Choroid plexus epithelial cell (primary cell): ENCODE data around the gene ZFYVE28.

Source experiments
- DNase-seq: peaks from one replicate; pipeline ENCODE4 v3.0.0-alpha.2; 2010; ENCODE audit warnings: low read depth
- H3K4me3 ChIP-seq: 2 replicates; pipeline ENCODE4 v1.5.1; 2011; ENCODE audit warnings: low read depth, mild to moderate bottlenecking, control low read depth, low read length, moderate library complexity
- CTCF ChIP-seq: conservative IDR thresholded peaks from 2 replicates; pipeline ENCODE4 v1.5.1; 2011; ENCODE audit warnings: low read depth, mild to moderate bottlenecking, control low read depth, inconsistent platforms, low read length, moderate library complexity

ZFYVE28 gene

GRCh38 chr4:2354760-2355159, 63.7 kb downstream of the ZFYVE28 start:
- DNase-seq = no peak
- TF ChIP-seq CTCF = no peak
- no peak overlapping the region for H3K4me3 ChIP-seq

- peak; percentile 71 for TF ChIP-seq CTCF
- H3K4me3 ChIP-seq = no peak overlapping the region
- DNase-seq = peak; percentile 31
Observed at GRCh38 chr4:2354118-2354517, 64.3 kb downstream of the ZFYVE28 start.

GRCh38 chr4:2353222-2354107, 65.0 kb downstream of the ZFYVE28 start:
- no peak for DNase-seq
- H3K4me3 ChIP-seq = no peak overlapping the region

GRCh38 chr4:2352729-2353221, 65.7 kb downstream of the ZFYVE28 start:
- DNase-seq = no peak
- TF ChIP-seq CTCF = no peak
- no peak overlapping the region for H3K4me3 ChIP-seq

More at GRCh38 chr4:2353222-2354107, 65.0 kb downstream of the ZFYVE28 start:
- no peak for TF ChIP-seq CTCF

GRCh38 chr4:2352171-2352570, 66.3 kb downstream of the ZFYVE28 start:
- no peak overlapping the region for H3K4me3 ChIP-seq
- TF ChIP-seq CTCF = no peak
- DNase-seq = no peak

- DNase-seq = no peak
- H3K4me3 ChIP-seq = no peak overlapping the region
- TF ChIP-seq CTCF = no peak
Observed at GRCh38 chr4:2350982-2351381, 67.5 kb downstream of the ZFYVE28 start.

GRCh38 chr4:2348786-2349185, 69.7 kb downstream of the ZFYVE28 start:
- no peak for DNase-seq
- no peak for TF ChIP-seq CTCF
- no peak overlapping the region for H3K4me3 ChIP-seq
